Panc1 (cell line): ENCODE results near the gene STK25. TPM values are rescaled to one million over a fixed set of nuclear protein-coding genes. Genes with fewer than 3 reads are reported as not detected.
A peak's percentile ranks its signal among the peaks of the same experiment; 100 is the strongest.

Experiments used
- ATAC-seq: fragments of 200-7000 bp; cut with Tn5 transposase; 2 replicates; pipeline ENCODE4 v1.9.1; 2020; ENCODE audit warnings: mild to moderate bottlenecking, moderate library complexity
- BruUV-seq: library from RNA; stranded (reverse); fragments of 400-500 nt; replicated peaks from 2 replicates; lab custom pipeline; 2021; lab: Mats Ljungman, UMichigan
- CTCF ChIA-PET: fragments of 300-600 bp; sonication (Branson Sonifier 250); formaldehyde crosslinking; loops from one replicate; lab custom pipeline; 2022; ENCODE audit warnings: antibody characterized with exemption; lab: Charles Lee
- POLR2A ChIA-PET: fragments of 300-600 bp; sonication (Branson Sonifier 250); formaldehyde crosslinking; loops from one replicate; lab custom pipeline; 2022; ENCODE audit warnings: antibody characterized with exemption; lab: Charles Lee
- DNase-seq: peaks from one replicate; pipeline ENCODE4 v3.0.0-alpha.2; 2010; ENCODE audit warnings: low read depth, low spot score
- H3K27ac ChIP-seq: 2 replicates; pipeline ENCODE4 v1.5.1; 2011; ENCODE audit warnings: mild to moderate bottlenecking, low read length, inconsistent platforms
- H3K27me3 ChIP-seq: fragments of 200-500 bp; sonication (Bioruptor generic); 2 replicates; pipeline ENCODE4 v1.6.0; 2014; ENCODE audit warnings: low read length, inconsistent platforms; ENCODE audit not compliant: control insufficient read depth, insufficient read depth
- H3K36me3 ChIP-seq: fragments of 200-500 bp; sonication (Bioruptor generic); 2 replicates; pipeline ENCODE4 v1.5.1; 2014; ENCODE audit warnings: inconsistent platforms, mild to moderate bottlenecking, low read length, moderate library complexity; ENCODE audit not compliant: control insufficient read depth, insufficient read depth
- H3K4me1 ChIP-seq: 2 replicates; pipeline ENCODE4 v1.5.1; 2011; ENCODE audit warnings: inconsistent platforms, mild to moderate bottlenecking, low read length, moderate library complexity; ENCODE audit not compliant: control insufficient read depth, insufficient read depth
- H3K4me3 ChIP-seq, 2 experiments: 2 replicates each; pipeline ENCODE4 v1.5.1; 2011 to 2012; ENCODE audit warnings: low read depth in 2 of 2, low read length in 2 of 2, mild to moderate bottlenecking in 2 of 2, inconsistent platforms in 1 of 2, moderate library complexity in 1 of 2
- H3K9me3 ChIP-seq: fragments of 200-500 bp; sonication (Bioruptor generic); 2 replicates; pipeline ENCODE4 v1.5.1; 2014; ENCODE audit warnings: low read depth, mild to moderate bottlenecking, inconsistent platforms, low read length, moderate library complexity; ENCODE audit not compliant: control insufficient read depth, insufficient read depth
- CTCF ChIP-seq: fragments of 450-650 bp; IDR thresholded peaks from 2 replicates; pipeline ENCODE4 v1.5.1; 2017; ENCODE audit warnings: mild to moderate bottlenecking
- POLR2AphosphoS5 ChIP-seq: IDR thresholded peaks from 2 replicates; pipeline ENCODE4 v1.6.1; 2012; ENCODE audit warnings: mild to moderate bottlenecking, low read depth, low read length, moderate library complexity
- SIN3A ChIP-seq: IDR thresholded peaks from 2 replicates; pipeline ENCODE4 v1.6.1; 2012; ENCODE audit warnings: low read depth, mild to moderate bottlenecking, low read length, moderate library complexity, borderline replicate concordance; ENCODE audit not compliant: insufficient read depth
- TCF7L2 ChIP-seq: IDR thresholded peaks from 2 replicates; pipeline ENCODE4 v1.6.1; 2011; ENCODE audit warnings: mild to moderate bottlenecking, low read depth, low read length, inconsistent platforms
- in situ Hi-C: cut with HindIII; loops from 2 replicates; pipeline ENCODE4 v1.10.0; 2016; ENCODE audit warnings: low sequenced_read_pairs, low pct_unique_long_range_greater_than_20kb
- intact Hi-C: fragments of 100-400 bp; cut with micrococcal nuclease; formaldehyde crosslinking; loops from one replicate; pipeline ENCODE4 v1.10.0; 2022; ENCODE audit not compliant: unreplicated experiment
- total RNA-seq: library from RNA; stranded (reverse); gene quantifications from one replicate; pipeline ENCODE4 v1.2.1, GENCODE V29; 2021; ENCODE audit not compliant: unreplicated experiment
- TF ChIP-seq, protein P1 (sequence below), 2 experiments: IDR thresholded peaks; 2 replicates each; pipeline ENCODE4 v1.6.1; 2011 to 2012; ENCODE audit warnings: low read depth in 2 of 2, control low read depth in 1 of 2, low read length in 1 of 2, mild to moderate bottlenecking in 1 of 2, moderate library complexity in 1 of 2; ENCODE audit not compliant: insufficient read depth in 1 of 2

Gene STK25
- total RNA-seq, 1 experiment from 2014 or later = 195 TPM

GRCh38 chr2:241491549-241492173 lies 16.7 kb downstream of the STK25 start:
- POLR2A ChIA-PET = interaction anchor here (0.7 kb wide), 1 partner anchor 305 kb away, joined by 3 read pairs; no protein-coding TSS in a partner anchor
- no peak for ATAC-seq
- no TSS peak for BruUV-seq

DNA sequence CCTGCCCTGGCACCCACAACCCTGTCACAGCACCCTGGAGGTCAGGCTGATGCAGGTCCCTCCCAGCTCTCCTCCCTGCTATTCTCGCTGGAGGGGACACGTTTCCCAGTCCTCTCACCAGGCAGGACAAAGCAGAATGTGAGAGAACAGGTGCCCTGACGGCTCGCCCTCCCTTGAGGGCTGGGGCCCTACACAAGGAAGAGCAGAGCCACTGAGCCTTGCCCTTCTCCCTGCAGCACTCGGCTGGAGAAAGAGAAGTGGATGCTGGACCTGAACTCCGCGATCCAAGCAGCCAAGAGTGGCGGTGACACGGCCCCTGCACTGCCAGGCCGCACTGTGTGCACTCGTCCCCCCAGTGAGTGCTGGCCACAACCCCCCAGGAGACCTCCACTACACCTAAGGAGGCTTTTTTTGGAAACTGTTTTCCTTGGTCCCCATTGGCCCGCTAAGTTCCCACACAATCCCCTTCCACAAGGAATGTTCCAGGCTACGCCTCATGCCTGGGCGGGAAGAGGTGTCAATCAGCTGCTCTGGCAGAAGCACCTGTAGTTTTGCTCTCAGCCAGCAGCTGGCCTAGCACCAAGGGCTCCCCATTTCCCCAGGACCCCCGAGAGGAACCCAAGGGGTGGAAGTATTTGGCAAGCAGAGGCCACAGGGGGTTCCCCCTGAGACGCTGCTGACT lies 17.4 kb downstream of the STK25 start:
- intact Hi-C loops = no loop called here
- H3K9me3 ChIP-seq = no peaks in the 10 kb centered on the region
- no peak overlapping the region for H3K27ac ChIP-seq
- H3K4me1 ChIP-seq = no peaks in the 10 kb centered on the region
- ChIA-PET POLR2A (interaction anchor here (0.7 kb wide), 1 partner anchor 304 kb away, joined by 3 read pairs; no protein-coding TSS in a partner anchor), CTCF (no interaction called here)
- H3K27me3 ChIP-seq = no peaks in the 10 kb centered on the region
- BruUV-seq = no TSS peak
- ATAC-seq (0 out of 2 replicates have a peak, but pooled peaks have one; percentile 30), DNase-seq (no peak)
- TF ChIP-seq, protein P1, sequence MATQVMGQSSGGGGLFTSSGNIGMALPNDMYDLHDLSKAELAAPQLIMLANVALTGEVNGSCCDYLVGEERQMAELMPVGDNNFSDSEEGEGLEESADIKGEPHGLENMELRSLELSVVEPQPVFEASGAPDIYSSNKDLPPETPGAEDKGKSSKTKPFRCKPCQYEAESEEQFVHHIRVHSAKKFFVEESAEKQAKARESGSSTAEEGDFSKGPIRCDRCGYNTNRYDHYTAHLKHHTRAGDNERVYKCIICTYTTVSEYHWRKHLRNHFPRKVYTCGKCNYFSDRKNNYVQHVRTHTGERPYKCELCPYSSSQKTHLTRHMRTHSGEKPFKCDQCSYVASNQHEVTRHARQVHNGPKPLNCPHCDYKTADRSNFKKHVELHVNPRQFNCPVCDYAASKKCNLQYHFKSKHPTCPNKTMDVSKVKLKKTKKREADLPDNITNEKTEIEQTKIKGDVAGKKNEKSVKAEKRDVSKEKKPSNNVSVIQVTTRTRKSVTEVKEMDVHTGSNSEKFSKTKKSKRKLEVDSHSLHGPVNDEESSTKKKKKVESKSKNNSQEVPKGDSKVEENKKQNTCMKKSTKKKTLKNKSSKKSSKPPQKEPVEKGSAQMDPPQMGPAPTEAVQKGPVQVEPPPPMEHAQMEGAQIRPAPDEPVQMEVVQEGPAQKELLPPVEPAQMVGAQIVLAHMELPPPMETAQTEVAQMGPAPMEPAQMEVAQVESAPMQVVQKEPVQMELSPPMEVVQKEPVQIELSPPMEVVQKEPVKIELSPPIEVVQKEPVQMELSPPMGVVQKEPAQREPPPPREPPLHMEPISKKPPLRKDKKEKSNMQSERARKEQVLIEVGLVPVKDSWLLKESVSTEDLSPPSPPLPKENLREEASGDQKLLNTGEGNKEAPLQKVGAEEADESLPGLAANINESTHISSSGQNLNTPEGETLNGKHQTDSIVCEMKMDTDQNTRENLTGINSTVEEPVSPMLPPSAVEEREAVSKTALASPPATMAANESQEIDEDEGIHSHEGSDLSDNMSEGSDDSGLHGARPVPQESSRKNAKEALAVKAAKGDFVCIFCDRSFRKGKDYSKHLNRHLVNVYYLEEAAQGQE (IDR thresholded peaks at IDR 0.05; ENCODE audit: insufficient read depth in 1 of 2, low read depth in 2 of 2, low read length in 1 of 2) = no peak
- no peak for TF ChIP-seq TCF7L2
- no peak for TF ChIP-seq POLR2AphosphoS5
- TF ChIP-seq SIN3A = no peak
- in situ Hi-C loops = no loop called here
- H3K36me3 ChIP-seq = no peaks in the 10 kb centered on the region
- H3K4me3 ChIP-seq = no peak overlapping the region

More at GRCh38 chr2:241491549-241492173, 16.7 kb downstream of the STK25 start:
- no peak overlapping the region for H3K27ac ChIP-seq
- no peak overlapping the region for H3K4me3 ChIP-seq
- in situ Hi-C loops = no loop called here
- TF ChIP-seq SIN3A = no peak
- no peak for TF ChIP-seq TCF7L2
- TF ChIP-seq CTCF = no peak
- no peak for TF ChIP-seq POLR2AphosphoS5
- TF ChIP-seq, protein P1 (IDR thresholded peaks at IDR 0.05; ENCODE audit: insufficient read depth in 1 of 2, low read depth in 2 of 2, low read length in 1 of 2) = no peak
- H3K27me3 ChIP-seq = no peaks in the 10 kb centered on the region
- intact Hi-C loops = no loop called here
- H3K4me1 ChIP-seq = no peaks in the 10 kb centered on the region
- no peaks in the 10 kb centered on the region for H3K9me3 ChIP-seq
- DNase-seq = no peak
- CTCF ChIA-PET = interaction anchor here (0.5 kb wide), 1 partner anchor 24 kb away, joined by 3 read pairs; no protein-coding TSS in a partner anchor
- no peaks in the 10 kb centered on the region for H3K36me3 ChIP-seq
